Measurements from ENCODE around the gene RECQL. TPM values are rescaled to one million over a fixed set of nuclear protein-coding genes. Genes with fewer than 3 reads are reported as not detected.

Gene RECQL
- total RNA-seq, 6 experiments from 2014 or later, result 8.9 to 21.2 (median 13.1) TPM

DNA sequence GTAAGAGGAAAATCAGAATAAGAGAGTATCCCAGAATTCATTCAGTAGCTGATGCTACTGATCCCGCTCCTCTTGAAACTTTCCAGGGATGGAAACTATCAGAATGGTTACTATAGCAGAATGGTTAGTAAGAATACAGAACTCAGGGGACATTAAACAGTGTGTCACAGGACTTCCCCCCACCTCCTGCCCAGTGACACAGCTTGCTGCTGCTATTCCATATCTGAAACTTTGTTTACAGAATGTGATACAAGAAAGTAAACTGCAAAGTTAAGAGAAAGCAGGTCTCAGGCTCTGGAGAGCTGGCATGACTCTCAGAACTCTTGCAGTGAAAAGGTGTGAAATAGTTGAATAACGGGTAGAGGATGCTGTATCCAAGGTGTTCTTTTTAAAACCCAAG is 28.0 kb upstream of the RECQL start:
- no peaks in the 10 kb centered on the region for H3K9me3 ChIP-seq
- TF ChIP-seq POLR2A (IDR thresholded peaks at IDR 0.05), result no peak
- TF ChIP-seq, protein P1, sequence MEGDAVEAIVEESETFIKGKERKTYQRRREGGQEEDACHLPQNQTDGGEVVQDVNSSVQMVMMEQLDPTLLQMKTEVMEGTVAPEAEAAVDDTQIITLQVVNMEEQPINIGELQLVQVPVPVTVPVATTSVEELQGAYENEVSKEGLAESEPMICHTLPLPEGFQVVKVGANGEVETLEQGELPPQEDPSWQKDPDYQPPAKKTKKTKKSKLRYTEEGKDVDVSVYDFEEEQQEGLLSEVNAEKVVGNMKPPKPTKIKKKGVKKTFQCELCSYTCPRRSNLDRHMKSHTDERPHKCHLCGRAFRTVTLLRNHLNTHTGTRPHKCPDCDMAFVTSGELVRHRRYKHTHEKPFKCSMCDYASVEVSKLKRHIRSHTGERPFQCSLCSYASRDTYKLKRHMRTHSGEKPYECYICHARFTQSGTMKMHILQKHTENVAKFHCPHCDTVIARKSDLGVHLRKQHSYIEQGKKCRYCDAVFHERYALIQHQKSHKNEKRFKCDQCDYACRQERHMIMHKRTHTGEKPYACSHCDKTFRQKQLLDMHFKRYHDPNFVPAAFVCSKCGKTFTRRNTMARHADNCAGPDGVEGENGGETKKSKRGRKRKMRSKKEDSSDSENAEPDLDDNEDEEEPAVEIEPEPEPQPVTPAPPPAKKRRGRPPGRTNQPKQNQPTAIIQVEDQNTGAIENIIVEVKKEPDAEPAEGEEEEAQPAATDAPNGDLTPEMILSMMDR (IDR thresholded peaks at IDR 0.05), result no peak
- H3K4me1 ChIP-seq, result peaks cover 0 to 15% (median 2%) of the 10 kb centered on the region in 4 donors
- DNase-seq (no peak), ATAC-seq (no peak)
- no peak overlapping the region for H3K27ac ChIP-seq
- H3K27me3 ChIP-seq, result no peaks in the 10 kb centered on the region
- WGBS (ENCODE audit: insufficient coverage, low coverage, low lambda C conversion rate, missing lambda C conversion rate), result 63% methylated on average over 2 of the region's 2 CpGs
- no peak overlapping the region for H3K4me3 ChIP-seq
- H3K36me3 ChIP-seq, result no peaks in the 10 kb centered on the region
- intact Hi-C loops (cut with DNase I), result no loop called here

DNA sequence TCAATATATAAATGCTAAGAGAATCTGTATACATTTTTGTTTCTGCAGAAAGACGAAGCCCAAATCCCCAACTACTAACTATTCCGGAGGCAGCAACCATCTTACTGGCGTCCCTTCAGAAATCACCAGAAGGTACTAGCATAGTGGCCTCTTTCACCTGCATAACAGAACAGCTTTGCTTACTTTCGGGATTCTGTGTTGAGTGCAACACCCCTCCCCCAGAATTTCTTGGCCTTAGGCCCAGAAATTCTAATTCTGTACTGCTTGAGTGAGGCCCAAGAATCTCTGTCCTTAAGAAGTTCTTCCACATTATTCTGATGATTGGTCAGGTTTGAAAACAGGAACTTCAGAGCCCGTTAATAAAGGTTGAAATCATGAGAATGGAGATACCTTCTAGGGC is 27.5 kb upstream of the RECQL start:
- Histone ChIP-seq H3K4me1 (peaks cover 0 to 15% (median 2%) of the 10 kb centered on the region in 4 donors), H3K4me3 (no peak overlapping the region), H3K27ac (peak overlapping the region in 1 of 3 donors; percentile 6), H3K27me3 (no peaks in the 10 kb centered on the region), H3K9me3 (no peaks in the 10 kb centered on the region), H3K36me3 (no peaks in the 10 kb centered on the region)
- TF ChIP-seq POLR2A (IDR thresholded peaks at IDR 0.05), result no peak
- TF ChIP-seq, protein P1 (IDR thresholded peaks at IDR 0.05), result no peak
- ATAC-seq (peak; percentile 6 to 39 (median 22)), DNase-seq (no peak)
- intact Hi-C loops (cut with DNase I), result no loop called here
- 70% methylated on average over 5 of the region's 5 CpGs for WGBS (ENCODE audit: insufficient coverage, low coverage, low lambda C conversion rate, missing lambda C conversion rate)

DNA sequence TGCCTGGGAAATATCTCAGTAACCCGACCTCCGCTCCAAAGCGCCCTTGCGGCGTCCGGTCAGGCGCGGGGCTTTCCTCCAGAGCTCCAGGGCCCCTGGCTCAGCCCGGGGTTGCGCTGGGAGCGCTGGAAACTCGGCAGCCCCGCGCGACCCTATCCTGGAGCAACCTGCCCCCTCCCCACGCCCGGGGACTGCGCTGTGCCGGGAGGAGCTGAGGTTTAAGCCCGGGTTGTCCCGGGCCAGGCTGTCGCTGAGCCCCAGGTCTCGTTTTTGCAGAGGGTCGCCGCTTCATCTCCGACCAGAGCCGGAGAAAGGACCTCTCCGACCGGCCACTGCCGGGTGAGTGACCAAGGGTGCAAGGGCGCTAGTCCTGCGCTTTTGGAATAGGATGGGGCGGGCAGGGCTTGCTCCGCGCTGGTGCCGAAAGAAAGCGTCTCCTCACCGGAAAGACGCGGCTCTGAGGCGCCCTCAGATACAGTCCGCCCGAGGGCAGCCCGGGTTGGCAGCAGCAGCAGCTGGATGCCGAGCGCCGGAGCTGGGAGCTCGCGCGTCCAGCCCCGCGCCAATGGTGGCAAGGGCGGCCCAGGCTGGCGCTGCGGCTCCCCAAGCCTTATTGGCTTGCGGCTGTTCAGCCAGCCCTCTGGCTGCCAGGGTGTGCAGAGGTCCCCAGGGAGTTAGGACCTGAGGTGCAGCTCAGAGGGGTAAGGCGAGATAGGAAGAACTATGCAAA is 26.2 kb upstream of the RECQL start:
- WGBS (ENCODE audit: insufficient coverage, low coverage, low lambda C conversion rate, missing lambda C conversion rate), result 0% methylated on average over 21 of the region's 57 CpGs

DNA sequence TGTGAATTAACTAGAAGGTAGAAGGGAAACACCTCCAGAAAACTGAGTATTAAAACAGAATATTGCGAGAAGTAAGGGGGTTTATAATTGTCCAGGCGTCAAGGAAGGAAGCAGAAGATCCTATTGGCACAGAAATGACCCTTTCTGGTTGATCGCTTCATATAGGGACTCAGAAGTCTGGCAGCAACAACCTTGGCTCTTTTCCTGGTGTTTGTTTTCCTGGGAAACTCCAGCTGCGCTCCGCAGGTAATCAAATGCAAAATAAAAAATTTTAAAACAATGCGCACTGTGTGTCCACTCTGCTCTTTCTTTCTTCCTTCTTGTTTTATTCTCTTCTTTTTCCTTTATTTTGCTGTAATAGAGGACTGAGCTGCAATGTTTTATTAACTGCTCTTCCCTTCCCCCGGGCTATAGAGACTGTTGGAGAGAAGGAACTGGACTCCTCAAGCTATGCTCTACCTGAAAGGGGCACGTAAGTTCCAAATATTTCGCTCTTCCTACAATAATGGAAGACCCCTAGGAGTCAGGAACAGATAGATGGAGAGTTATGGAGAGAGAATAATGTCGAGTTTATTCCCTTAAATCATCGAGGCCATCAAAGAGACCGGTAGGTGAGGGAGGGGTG is 25.4 kb upstream of the RECQL start:
- no peaks in the 10 kb centered on the region for H3K36me3 ChIP-seq
- no peaks in the 10 kb centered on the region for H3K9me3 ChIP-seq
- H3K27ac ChIP-seq, result no peak overlapping the region
- intact Hi-C loops (cut with DNase I), result no loop called here
- H3K4me1 ChIP-seq, result peaks cover 0 to 15% (median 2%) of the 10 kb centered on the region in 4 donors
- H3K4me3 ChIP-seq, result peak overlapping the region; percentile 48 to 69 (median 59)
- no peak for TF ChIP-seq POLR2A (IDR thresholded peaks at IDR 0.05)
- TF ChIP-seq, protein P1 (IDR thresholded peaks at IDR 0.05), result no peak
- DNase-seq (no peak), ATAC-seq (peak in 3 of 4 donors; percentile 13 to 19 (median 17))
- no peaks in the 10 kb centered on the region for H3K27me3 ChIP-seq
- 21% methylated on average over 12 of the region's 12 CpGs for WGBS (ENCODE audit: insufficient coverage, low coverage, low lambda C conversion rate, missing lambda C conversion rate)

More for the DNA sequence above, 26.2 kb upstream of the RECQL start:
- Histone ChIP-seq H3K4me1 (peaks cover 0 to 15% (median 2%) of the 10 kb centered on the region in 4 donors), H3K27ac (peak overlapping the region in 2 of 3 donors; percentile 27 to 48), H3K36me3 (no peaks in the 10 kb centered on the region), H3K4me3 (peak overlapping the region; percentile 48 to 69 (median 59)), H3K27me3 (no peaks in the 10 kb centered on the region), H3K9me3 (no peaks in the 10 kb centered on the region)
- TF ChIP-seq, protein P1 (IDR thresholded peaks at IDR 0.05), result peak in 1 of 4 donors; percentile 14
- peak; percentile 18 for TF ChIP-seq POLR2A (IDR thresholded peaks at IDR 0.05)
- ATAC-seq (peak; percentile 92 to 98 (median 95)), DNase-seq (peak; percentile 76 to 78 (median 76))
- intact Hi-C loops (cut with DNase I), result no loop called here
